Effector memory CD4-positive, alpha-beta T cell (primary cell): Measurements from ENCODE around the gene TAS2R3.
"Not testable (repeated sequence)": the region's sequence is repeated elsewhere in the genome, so short reads cannot be mapped to it uniquely, and the experiment has no call there.

Experiments
- DNase-seq, 3 donors: peaks; one replicate each; pipeline ENCODE4 v3.0.0-alpha.2; 2020
- H3K27ac ChIP-seq: 2 replicates; pipeline ENCODE4 v1.7.0; 2013; ENCODE audit warnings: mild to moderate bottlenecking, low read length, moderate library complexity; ENCODE audit not compliant: insufficient read depth, poor library complexity, severe bottlenecking
- H3K27me3 ChIP-seq: replicated peaks from 2 replicates; pipeline ENCODE4 v1.7.0; 2013; ENCODE audit warnings: mild to moderate bottlenecking, low read length; ENCODE audit not compliant: insufficient read depth, control insufficient read depth, poor library complexity, severe bottlenecking
- H3K36me3 ChIP-seq: 2 replicates; pipeline ENCODE4 v1.7.0; 2013; ENCODE audit warnings: mild to moderate bottlenecking, low read length, moderate library complexity; ENCODE audit not compliant: control insufficient read depth, insufficient read depth
- H3K4me1 ChIP-seq: 2 replicates; pipeline ENCODE4 v1.7.0; 2013; ENCODE audit warnings: low read length, mild to moderate bottlenecking; ENCODE audit not compliant: control insufficient read depth, insufficient read depth, poor library complexity, severe bottlenecking
- H3K4me3 ChIP-seq: 2 replicates; pipeline ENCODE4 v1.7.0; 2013; ENCODE audit warnings: low read length, low read depth, mild to moderate bottlenecking; ENCODE audit not compliant: insufficient read depth, poor library complexity, severe bottlenecking
- H3K9me3 ChIP-seq: 2 replicates; pipeline ENCODE4 v1.7.0; 2013; ENCODE audit warnings: mild to moderate bottlenecking, low read length, moderate library complexity; ENCODE audit not compliant: control insufficient read depth

The TAS2R3 gene

DNA sequence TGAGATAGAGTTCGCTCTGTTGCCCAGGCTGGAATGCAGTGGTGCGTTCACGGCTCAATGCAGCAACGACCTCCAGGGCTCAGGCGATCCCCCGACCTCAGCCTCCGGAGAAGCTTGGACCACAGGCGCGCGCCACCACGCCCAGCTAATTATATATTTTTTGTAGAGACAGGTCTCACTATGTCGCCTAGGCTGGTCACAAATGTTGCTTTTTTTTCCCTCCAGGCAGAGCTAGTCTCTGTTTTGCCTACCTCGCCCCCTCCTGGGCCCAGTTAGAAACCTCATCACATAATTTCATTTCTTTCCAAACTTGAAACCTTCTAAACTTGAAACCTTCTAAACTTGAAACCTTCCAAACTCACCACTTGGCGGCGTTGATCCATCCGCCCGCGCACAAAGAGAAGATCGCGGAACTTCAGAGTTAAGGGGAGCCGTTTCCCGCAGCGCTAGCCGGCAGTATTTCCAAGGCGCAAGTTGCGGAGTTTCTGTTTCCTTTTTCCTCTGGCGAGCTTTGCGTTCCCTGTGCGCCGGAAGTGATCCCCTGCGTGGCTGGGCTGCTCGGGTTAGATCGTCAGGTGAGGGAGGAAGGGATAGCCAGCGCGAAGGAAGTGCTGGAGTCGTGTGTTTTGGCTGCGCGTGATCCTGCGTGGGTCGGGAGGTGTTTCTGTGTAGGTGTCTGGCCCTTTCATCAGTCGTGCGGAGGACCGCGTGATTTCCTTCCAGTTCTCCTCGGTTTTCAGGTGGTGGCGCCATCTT, 25.9 kb upstream of the TAS2R3 start, which contains the start of gene SSBP1:
Gene SSBP1, plus strand, starts transcription at position 523 of the 756 bp plus-strand sequence. CDS start 809 bp downstream, outside the sequence.
- Histone ChIP-seq H3K4me3 (peak within 1 kb of the TSS; percentile 74), H3K36me3 (peaks cover 23% of the 10 kb centered on the region), H3K9me3 (no peaks in the 10 kb centered on the region), H3K27me3 (no peaks in the 10 kb centered on the region), H3K27ac (peak within 1 kb of the TSS; percentile 81), H3K4me1 (peaks cover 19% of the 10 kb centered on the region)
- DNase-seq = peak; percentile 82 to 89 (median 88)

DNA sequence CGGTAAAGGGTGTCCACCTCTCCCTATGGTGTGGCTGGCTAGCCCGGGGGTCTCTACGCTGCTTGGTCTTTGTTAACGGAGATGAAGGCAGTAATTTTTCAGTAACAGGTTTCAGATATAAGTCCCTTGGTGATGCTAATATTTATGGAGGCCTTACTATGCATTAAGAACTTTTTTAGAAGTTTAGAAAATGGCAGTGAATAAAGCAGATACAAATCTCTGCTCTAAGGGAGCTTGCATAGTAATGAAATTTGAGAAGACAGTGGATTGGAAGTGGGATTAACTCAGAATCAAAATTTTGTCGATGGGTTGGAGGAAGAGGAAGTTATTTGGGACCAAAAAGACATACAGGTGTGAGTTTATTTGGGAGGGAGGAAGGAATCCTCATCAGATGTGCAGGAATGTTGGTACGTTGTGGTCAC, 25.3 kb upstream of the TAS2R3 start:
- Histone ChIP-seq H3K27me3 (no peaks in the 10 kb centered on the region), H3K9me3 (no peaks in the 10 kb centered on the region), H3K4me3 (peak overlapping the region; percentile 74), H3K36me3 (peaks cover 29% of the 10 kb centered on the region), H3K4me1 (peaks cover 19% of the 10 kb centered on the region), H3K27ac (peak overlapping the region; percentile 81)
- DNase-seq = no peak

DNA sequence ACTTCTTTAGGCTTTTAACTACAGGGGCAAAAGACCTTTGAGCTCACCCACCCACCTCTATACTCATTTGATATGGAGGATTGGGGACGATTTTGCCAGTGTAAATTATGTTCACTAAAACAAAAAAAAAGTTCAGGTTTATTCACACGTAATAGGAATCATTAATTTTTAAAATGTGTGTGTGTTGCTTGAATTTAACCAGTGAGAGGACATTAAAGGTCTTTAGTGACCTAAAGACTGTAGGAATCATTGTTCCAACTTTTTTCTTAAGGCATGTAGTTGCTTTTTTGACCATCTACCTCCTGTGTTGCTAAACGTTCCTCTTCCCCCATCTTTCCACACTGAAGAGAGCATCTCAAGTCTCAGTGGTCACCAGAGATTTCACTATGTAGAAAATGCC, 24.6 kb upstream of the TAS2R3 start:
- Histone ChIP-seq H3K4me3 (no peak overlapping the region), H3K9me3 (no peaks in the 10 kb centered on the region), H3K27me3 (no peaks in the 10 kb centered on the region), H3K36me3 (peaks cover 35% of the 10 kb centered on the region), H3K27ac (peak overlapping the region; percentile 81), H3K4me1 (peaks cover 19% of the 10 kb centered on the region)
- DNase-seq = no peak

GRCh38 chr7:141742229-141742628, 21.7 kb upstream of the TAS2R3 start:
- peaks cover 16% of the 10 kb centered on the region for H3K4me1 ChIP-seq
- no peak overlapping the region for H3K4me3 ChIP-seq
- no peaks in the 10 kb centered on the region for H3K27me3 ChIP-seq
- H3K27ac ChIP-seq = no peak overlapping the region
- H3K9me3 ChIP-seq = no peaks in the 10 kb centered on the region
- peaks cover 59% of the 10 kb centered on the region for H3K36me3 ChIP-seq
- no peak for DNase-seq

DNA sequence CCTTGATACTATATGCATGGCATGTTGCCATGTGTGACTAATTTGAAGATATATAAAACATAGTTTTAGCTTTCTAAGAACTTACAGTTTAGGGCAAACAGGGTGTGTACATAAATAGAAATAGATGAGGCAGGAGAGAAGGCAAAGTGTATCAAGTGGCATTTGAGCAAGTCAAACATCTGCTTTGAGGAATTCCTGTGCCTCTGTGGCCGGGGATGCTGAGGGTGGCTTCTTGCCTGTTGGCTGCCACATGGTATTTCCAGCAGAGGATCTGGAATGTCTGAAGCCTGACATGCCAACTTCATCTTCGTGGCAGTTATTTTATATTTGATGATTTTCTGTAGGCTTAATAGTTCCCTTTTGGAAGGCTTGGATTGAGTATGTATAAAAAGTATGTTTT, 19.8 kb upstream of the TAS2R3 start:
- H3K4me1 ChIP-seq = peaks cover 10% of the 10 kb centered on the region
- H3K27ac ChIP-seq = no peak overlapping the region
- H3K4me3 ChIP-seq = no peak overlapping the region
- peaks cover 70% of the 10 kb centered on the region for H3K36me3 ChIP-seq
- H3K9me3 ChIP-seq = no peaks in the 10 kb centered on the region
- DNase-seq = no peak
- no peaks in the 10 kb centered on the region for H3K27me3 ChIP-seq

DNA sequence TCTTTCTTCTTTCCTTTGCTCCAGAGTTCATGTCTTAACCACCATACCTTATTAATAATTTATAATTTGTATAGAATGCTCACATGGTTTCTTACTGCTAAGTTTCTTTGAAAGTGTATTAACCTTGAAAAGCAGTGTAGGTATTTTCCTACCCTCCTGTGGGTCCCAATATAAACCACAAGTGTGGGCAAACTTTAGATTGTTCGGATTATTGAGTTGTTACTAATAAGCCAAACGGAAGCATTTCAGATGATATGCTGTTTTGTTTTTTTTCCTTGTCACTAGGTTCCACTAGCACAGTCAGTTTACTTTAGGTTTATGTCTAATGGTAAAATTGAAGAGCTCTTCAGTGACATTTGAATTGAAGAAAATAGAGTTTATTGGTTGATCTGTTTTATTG, 15.5 kb upstream of the TAS2R3 start:
- no peaks in the 10 kb centered on the region for H3K27me3 ChIP-seq
- no peaks in the 10 kb centered on the region for H3K4me1 ChIP-seq
- H3K36me3 ChIP-seq = peaks cover 84% of the 10 kb centered on the region
- H3K27ac ChIP-seq = no peak overlapping the region
- no peak overlapping the region for H3K4me3 ChIP-seq
- DNase-seq = no peak
- H3K9me3 ChIP-seq = peaks cover 9% of the 10 kb centered on the region

DNA sequence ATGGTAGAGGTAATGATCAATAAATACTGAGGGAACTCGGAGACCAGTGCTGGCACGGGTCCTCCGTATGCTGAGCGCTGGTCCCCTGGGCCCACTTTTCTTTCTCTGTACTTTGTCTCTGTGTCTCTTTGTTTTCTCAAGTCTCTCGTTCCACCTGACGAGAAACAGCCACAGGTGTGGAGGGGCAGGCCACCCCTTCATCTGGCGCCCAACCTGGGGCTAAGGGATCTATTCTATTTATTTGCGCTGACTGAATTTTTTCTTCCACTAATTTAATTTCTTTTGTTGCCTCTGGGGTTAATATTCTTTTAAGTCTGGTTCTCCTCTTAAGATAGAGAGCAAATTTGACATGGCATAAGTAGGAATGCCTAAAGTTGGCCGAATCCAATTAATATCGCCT, 12.0 kb upstream of the TAS2R3 start:
- not testable (repeated sequence) for DNase-seq, H3K27me3 ChIP-seq, H3K27ac ChIP-seq, H3K4me3 ChIP-seq, H3K9me3 ChIP-seq, H3K4me1 ChIP-seq
- H3K36me3 ChIP-seq = peaks cover 57% of the 10 kb centered on the region

- no peak for DNase-seq
- Histone ChIP-seq H3K9me3 (peaks cover 9% of the 10 kb centered on the region), H3K27me3 (no peaks in the 10 kb centered on the region), H3K36me3 (peaks cover 57% of the 10 kb centered on the region), H3K4me1 (no peaks in the 10 kb centered on the region), H3K4me3 (no peak overlapping the region), H3K27ac (no peak overlapping the region)
Measured at GRCh38 chr7:141752634-141753033, 11.3 kb upstream of the TAS2R3 start.

DNA sequence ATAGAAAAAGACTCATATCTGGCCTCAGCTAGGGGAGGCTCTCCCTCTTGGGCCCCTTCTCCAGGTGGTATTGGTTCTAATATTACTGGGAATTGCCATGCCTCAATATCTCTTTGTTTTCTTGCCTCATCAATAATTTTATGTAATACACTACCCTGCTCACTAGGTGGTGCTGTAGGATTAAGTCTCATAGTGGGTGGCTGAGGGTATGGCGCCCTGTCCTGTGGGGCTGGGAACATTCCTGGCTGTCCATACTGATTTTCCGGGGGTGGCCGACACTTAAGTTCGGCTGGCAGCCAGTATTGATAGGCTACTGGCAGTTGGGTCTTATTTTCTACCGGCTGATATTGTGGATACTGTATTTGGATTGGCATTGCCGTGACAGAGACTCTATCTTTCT, 9.0 kb upstream of the TAS2R3 start:
- H3K27me3 ChIP-seq = no peaks in the 10 kb centered on the region
- no peaks in the 10 kb centered on the region for H3K4me1 ChIP-seq
- peaks cover 52% of the 10 kb centered on the region for H3K36me3 ChIP-seq
- H3K27ac ChIP-seq = no peak overlapping the region
- no peak for DNase-seq
- H3K4me3 ChIP-seq = no peak overlapping the region
- peaks cover 9% of the 10 kb centered on the region for H3K9me3 ChIP-seq

GRCh38 chr7:141770083-141770583, 6.2 kb downstream of the TAS2R3 start:
- H3K4me3 ChIP-seq, H3K9me3 ChIP-seq, H3K36me3 ChIP-seq, H3K4me1 ChIP-seq, H3K27ac ChIP-seq, DNase-seq, H3K27me3 ChIP-seq: not testable (repeated sequence)
